ENCODE results near the gene MMAB. TPM values are rescaled to one million over a fixed set of nuclear protein-coding genes. Genes with fewer than 3 reads are reported as not detected.

Gene MMAB
- total and polyA plus RNA-seq, 2 donors (not counting 3 experiments of a cell fraction or from before 2014, with no cell fraction given), result 39.1 to 46.0 TPM

DNA sequence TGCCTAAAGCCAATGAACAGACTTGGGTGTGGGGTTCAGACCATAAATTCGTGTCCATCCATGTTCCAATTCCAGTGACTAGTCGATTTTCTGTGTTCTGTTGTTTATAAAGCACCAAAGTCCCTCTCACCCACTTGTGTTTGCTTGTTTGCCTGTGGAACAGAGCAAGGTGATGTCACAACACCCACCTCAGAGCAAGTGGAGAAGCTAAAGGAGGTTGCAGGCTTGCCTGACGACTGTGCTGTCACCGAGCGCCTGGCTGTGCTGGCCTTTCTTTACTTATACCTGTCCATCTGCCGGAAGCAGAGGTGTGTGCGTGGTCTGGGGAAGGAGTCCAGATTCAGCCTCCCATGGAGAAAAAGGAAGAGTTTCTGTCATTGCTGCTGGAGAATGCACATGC is 6.3 kb upstream of the MMAB start:
- Histone ChIP-seq H3K27me3 (ENCODE audit: control insufficient read depth in 2 of 2, insufficient read depth in 2 of 2, low read length in 2 of 2) (no peaks in the 10 kb centered on the region), H3K4me2 (ENCODE audit: insufficient read depth, low read length) (no peak overlapping the region), H4K20me1 (replicated peaks; ENCODE audit: control insufficient read depth, extremely low read depth, insufficient read depth, low read length) (no peaks in the 10 kb centered on the region), H2AFZ (ENCODE audit: low read depth, low read length) (no peak overlapping the region), H3K36me3 (ENCODE audit: control insufficient read depth in 2 of 2, extremely low read depth in 1 of 2, insufficient read depth in 2 of 2, low read length in 2 of 2) (peaks cover 6 to 40% of the 10 kb centered on the region in 2 experiments), H3K9ac (replicated peaks; ENCODE audit: extremely low read depth, insufficient read depth, low read length) (no peak overlapping the region), H3K9me1 (replicated peaks; ENCODE audit: control insufficient read depth, extremely low read depth, insufficient read depth, low read length) (no peaks in the 10 kb centered on the region), H3K9me3 (replicated peaks; ENCODE audit: control insufficient read depth, insufficient read depth, low read length) (no peaks in the 10 kb centered on the region), H3K79me2 (ENCODE audit: control insufficient read depth, insufficient read depth, low read length) (peaks cover under 1% of the 10 kb centered on the region), H3K27ac (ENCODE audit: insufficient read depth, low read depth, low read length) (no peak overlapping the region), H3K4me1 (ENCODE audit: control insufficient read depth, extremely low read depth, insufficient read depth, low read length) (peaks cover 3% of the 10 kb centered on the region), H3K4me3 (replicated peaks in 1 of 3; ENCODE audit: insufficient read depth in 1 of 3, low read depth in 1 of 3, low read length in 3 of 3) (no peak overlapping the region)
- DNase-seq (ENCODE audit: low read depth, low spot score) (no peak), FAIRE-seq (no peak)
- POLR2A ChIA-PET, result no interaction called here
- no TSS peak for BruUV-seq (replicated peaks)
- TF ChIP-seq JUN (IDR thresholded peaks at IDR 0.05; ENCODE audit: borderline replicate concordance, insufficient read depth, insufficient read length, low read depth) (no peak), POLR2AphosphoS5 (IDR thresholded peaks at IDR 0.05; ENCODE audit: insufficient read depth, low read depth, low read length) (no peak), EZH2 (IDR thresholded peaks at IDR 0.05; ENCODE audit: borderline replicate concordance, low read depth, low read length, severe bottlenecking) (no peak), GATA2 (IDR thresholded peaks at IDR 0.05; ENCODE audit: insufficient read depth, insufficient read length, low read depth, low read length) (no peak), POLR2A (IDR thresholded peaks at IDR 0.05; ENCODE audit: low read depth, low read length) (no peak), FOS (IDR thresholded peaks at IDR 0.05; ENCODE audit: borderline replicate concordance, insufficient read depth, low read length) (no peak), MYC (IDR thresholded peaks at IDR 0.05; ENCODE audit: low read depth, low read length) (no peak)
- TF ChIP-seq, protein P1, sequence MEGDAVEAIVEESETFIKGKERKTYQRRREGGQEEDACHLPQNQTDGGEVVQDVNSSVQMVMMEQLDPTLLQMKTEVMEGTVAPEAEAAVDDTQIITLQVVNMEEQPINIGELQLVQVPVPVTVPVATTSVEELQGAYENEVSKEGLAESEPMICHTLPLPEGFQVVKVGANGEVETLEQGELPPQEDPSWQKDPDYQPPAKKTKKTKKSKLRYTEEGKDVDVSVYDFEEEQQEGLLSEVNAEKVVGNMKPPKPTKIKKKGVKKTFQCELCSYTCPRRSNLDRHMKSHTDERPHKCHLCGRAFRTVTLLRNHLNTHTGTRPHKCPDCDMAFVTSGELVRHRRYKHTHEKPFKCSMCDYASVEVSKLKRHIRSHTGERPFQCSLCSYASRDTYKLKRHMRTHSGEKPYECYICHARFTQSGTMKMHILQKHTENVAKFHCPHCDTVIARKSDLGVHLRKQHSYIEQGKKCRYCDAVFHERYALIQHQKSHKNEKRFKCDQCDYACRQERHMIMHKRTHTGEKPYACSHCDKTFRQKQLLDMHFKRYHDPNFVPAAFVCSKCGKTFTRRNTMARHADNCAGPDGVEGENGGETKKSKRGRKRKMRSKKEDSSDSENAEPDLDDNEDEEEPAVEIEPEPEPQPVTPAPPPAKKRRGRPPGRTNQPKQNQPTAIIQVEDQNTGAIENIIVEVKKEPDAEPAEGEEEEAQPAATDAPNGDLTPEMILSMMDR (IDR thresholded peaks at IDR 0.05; ENCODE audit: extremely low read depth in 1 of 2, insufficient read depth in 1 of 2, low read depth in 1 of 2, low read length in 2 of 2), result no peak
- TF ChIP-seq, protein P2, sequence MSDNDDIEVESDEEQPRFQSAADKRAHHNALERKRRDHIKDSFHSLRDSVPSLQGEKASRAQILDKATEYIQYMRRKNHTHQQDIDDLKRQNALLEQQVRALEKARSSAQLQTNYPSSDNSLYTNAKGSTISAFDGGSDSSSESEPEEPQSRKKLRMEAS (IDR thresholded peaks at IDR 0.05; ENCODE audit: insufficient read depth, insufficient read length), result no peak
- dilution Hi-C loops (cut with MboI; ENCODE audit: extremely low pct_ligation_motif_present, low sequenced_read_pairs) (no loop called here), intact Hi-C loops (cut with micrococcal nuclease) (loop anchor here (10.0 kb wide), 1 partner anchor 135 kb away; the partner anchor contains the start of gene FAM222A)
- CTCF ChIA-PET, result interaction anchor here (1.3 kb wide), 1 partner anchor 18 kb away, joined by 3 read pairs; no protein-coding TSS in a partner anchor

Data from endothelial cell of umbilical vein (primary cell).